GM19372 (cell line): ENCODE measurements around the gene GRPEL2.
A peak's percentile ranks its signal among the peaks of the same experiment; 100 is the strongest.

Source experiments
- ATAC-seq: cut with Tn5 transposase; IDR thresholded peaks from one replicate; pipeline ENCODE4 v1.9.1; 2021; ENCODE audit warnings: mild to moderate bottlenecking, low read depth, moderate library complexity; ENCODE audit not compliant: unreplicated experiment

The GRPEL2 gene

DNA sequence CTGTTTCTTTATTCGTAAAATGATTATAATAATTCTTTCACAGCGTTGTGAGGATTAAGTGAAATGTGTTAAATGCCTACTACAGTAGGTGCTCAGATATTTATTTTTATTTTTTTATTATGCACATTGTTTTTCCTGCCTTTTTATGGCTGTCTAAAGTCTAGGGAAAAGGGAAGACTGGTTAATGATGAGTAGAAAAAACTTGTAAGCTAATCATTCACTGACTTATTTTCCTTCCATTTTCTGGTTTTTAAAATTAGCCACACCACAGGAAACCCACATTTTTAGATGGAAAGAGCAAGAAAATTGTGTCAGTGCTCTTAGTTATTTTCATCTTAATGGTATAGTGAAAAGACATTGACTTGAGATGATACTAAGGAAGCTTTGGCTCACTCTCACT is 8.6 kb downstream of the GRPEL2 start:
- ATAC-seq: no peak

DNA sequence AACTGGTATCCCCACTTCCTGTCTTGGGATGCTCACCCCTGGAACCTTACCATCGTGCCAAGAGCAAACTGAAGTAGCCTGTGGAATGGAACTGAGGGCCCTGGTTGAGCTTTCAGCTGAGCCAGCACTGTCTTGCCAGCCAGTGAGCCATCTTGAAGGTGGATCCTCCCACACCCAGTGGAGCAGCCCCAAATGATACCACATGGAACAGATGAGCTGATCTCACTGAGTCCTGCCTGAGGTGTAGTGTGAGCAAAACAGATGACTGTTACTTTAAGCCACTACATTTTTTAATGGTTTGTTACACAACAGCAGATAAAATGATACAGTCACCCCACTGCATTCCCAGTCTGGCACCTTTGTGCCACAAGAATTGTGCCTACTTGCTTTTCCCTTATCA is 10.4 kb downstream of the GRPEL2 start:
- ATAC-seq: no peak

DNA sequence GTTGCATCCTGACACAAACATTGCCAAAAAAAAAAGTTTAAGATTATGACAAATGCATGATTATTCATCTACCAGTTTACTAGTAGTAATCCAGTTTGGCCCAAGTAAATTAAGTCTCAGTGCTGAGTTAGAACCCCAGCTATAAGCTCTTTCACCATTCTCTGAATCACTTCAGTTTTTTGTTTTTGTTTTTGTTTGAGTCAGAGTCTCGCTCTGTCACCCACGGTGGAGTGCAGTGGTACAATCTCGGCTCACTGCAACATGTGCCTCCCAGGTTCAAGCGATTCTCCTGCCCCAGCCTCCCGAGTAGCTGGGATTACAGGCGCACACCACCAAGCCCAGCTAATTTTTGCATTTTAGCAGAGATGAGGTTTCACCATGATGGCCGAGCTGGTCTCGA is 11.1 kb downstream of the GRPEL2 start:
- ATAC-seq: no peak

DNA sequence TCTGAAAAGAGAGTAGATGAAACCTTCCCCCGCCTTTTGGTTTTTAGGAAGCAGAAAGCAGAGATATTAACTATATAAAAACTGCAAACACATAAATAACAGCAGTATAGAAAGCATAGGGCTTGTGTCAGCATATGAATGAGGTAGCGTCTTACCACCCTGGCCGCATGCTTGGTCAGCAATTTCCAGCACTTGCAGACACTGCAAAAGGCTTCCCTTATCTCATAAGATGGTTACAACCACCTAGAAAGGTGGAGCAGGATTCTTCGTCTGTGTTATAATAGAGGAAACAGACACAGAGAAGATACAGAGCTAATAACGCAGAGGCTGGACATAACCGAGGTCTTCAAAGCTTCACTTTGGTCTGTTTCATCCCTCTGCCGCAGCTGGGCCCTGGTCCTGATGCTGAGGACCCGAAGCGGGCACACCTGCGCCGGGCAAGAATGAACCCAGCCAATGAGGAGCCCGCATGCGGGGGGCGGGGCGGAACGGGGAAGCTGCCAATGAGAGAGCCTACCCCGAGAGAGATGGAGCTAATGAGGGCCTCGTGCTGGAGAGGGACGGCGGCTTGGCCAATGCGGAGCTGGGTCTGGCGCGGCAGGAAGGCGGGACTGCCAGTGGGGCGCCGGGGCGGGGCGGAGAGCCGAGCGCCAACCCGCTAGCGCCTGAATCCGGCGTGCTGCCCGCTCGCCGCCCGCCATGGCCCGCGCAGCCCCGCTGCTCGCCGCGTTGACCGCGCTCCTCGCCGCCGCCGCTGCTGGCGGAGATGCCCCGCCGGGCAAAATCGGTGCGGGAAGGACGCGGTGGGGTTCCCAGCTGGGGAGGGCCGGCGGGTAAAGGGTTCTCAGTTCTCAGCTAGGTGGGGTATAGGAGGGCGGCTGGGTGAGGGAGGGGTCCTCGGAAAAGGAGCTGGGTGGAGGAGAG is 12.3 kb downstream of the GRPEL2 start, which contains the start of gene PCYOX1L:
Gene PCYOX1L (plus strand): TSS at position 677 of the 924 bp plus-strand sequence. CDS start 23 bp downstream, at position 700.
- peak; percentile 99 for ATAC-seq

DNA sequence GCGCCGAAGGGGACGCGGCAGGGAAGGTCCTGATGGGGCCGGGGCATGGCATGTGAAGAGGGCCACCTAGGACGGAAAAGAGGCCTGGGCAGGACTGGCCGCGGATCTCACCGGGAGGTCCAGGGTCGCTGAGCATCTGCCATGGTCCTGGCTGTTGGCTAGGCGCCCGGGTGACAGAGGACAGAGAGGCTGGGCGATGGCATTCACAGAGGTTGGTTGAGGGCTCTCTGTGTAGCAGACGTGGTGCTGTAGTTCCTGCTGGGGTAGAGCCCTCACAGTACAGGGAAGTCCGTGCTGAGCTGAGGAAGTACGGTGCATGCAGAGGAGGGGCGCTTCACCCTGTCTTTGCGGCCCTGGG is 13.0 kb downstream of the GRPEL2 start:
- peak; percentile 12 for ATAC-seq

DNA sequence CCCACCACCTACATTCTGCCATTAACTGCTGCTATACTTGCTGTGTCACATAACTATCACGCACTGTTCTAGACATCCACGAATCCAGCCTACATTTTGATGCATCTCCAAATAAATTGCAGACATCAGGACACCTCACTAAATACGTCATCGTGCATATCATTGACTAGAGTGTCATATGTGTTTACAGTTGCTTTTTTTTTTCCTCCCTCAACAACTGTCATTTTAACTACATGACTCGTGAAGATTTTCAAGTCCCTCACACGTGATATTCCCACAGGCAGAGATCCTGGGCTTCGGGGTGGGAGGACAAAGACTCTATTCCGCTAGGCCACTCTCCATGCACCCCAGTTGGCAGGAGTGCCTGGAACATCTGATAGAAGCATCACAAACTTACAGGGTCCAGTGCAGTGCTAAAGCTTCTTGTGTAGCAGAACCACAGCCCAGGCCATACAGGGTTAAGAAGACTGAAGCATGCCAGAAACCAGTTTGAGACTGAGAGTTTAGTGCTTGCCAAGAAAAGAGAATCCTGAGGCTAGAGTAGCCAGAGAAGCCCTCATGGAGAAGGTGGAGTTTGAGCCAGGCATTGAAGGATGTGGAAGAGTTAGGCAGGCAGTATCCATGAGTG is 13.7 kb downstream of the GRPEL2 start:
- no peak for ATAC-seq

DNA sequence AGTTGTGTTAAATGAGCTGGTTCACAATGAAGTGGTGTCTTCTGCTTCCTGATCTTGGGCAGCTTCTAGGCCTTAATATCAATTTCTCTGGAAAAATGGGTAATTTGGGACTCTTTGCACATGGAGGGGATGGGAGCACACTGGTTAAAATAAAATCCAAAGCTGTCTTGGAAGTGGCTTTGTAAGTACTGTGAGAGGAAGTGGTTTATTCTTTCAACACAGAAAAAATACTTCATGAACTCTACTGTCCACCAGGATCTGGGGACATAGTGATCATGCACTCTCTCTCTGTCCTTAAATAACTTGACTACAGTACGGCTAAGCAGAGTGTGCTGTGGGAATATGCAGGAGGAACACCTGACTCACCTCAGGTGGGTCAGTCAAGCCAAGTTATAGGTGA is 15.0 kb downstream of the GRPEL2 start:
- no peak for ATAC-seq

DNA sequence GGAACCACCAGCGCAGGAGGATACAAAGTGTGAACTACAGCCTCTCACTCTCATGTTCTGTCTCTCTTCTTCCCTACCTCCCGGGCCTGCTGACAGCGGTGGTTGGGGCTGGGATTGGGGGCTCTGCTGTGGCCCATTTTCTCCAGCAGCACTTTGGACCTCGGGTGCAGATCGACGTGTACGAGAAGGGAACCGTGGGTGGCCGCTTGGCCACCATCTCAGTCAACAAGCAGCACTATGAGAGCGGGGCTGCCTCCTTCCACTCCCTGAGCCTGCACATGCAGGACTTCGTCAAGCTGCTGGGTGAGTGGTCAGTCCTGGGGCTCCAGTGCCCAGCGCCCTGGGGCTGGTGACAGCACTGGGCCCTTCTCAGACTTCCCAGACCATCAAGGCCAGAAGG is 17.2 kb downstream of the GRPEL2 start:
- no peak for ATAC-seq

DNA sequence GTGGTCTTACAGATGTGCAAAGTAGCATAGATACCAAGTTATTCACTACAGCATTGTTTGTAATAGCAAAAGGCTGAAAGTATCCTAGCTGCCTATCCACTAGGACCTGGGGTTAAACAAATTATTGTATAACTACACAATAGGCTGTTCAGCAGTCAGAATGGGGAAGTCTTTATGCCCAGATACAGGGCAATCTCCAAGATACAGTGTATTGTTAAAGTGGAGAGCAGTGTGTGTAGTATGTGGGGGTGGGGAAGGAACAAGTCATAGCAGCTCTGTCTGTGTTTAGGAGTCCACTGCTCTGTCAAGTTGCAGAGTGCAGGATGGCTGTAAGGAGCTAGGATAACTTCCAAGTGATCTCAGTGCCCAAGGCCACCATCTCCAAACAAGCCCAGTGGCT is 18.1 kb downstream of the GRPEL2 start:
- no peak for ATAC-seq

DNA sequence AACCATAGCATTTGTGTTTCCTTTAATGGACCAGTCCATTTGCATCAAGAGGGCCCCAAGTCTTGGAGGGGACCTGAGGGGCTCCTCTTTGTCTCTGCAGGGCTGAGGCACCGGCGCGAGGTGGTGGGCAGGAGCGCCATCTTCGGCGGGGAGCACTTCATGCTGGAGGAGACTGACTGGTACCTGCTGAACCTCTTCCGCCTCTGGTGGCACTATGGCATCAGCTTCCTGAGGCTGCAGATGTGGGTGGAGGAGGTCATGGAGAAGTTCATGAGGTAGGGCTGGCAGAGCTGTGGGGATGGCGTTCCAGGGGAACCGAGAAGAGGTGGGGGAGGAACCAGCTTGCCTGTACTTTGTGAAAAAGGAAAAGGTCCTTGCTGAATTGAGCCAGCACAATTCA is 18.6 kb downstream of the GRPEL2 start:
- no peak for ATAC-seq

DNA sequence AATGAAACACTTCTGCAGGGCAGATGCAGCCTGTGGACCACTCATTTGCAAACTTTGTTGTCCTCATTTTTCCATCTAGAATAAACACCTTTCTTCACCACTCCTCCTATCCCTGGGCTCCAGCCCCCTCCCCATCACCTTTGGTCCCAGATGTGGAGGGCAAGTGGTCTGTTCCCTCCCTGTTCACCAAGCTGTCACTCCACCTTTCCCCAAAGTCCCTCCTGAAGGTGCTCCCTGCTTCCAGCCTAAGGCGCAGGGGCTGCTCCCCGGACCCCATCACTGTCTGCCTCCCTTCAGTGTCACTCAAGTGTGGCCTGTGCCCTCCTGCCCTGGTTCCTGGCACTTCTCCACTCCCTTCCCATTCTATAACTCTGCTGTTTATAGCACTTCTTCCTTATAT is 19.4 kb downstream of the GRPEL2 start:
- no peak for ATAC-seq

DNA sequence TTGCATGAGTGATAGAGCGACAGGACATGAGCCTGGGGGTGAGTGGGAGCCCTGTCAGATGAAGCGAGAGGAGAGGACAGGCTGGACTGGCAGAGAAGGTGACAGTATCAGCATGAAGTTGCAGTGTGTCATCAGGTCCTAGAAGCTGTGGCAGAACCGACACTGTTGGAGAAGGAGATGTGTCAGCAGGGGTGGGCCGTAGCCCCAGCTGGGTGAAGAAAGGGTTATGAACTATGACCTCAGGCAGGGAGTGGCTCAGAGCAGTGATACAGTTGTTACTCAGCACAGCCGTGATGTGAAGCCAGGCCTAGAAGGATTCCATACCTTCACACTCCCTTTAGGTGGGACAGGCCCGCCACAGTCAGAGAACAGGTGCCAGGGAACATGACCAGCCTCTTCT is 20.1 kb downstream of the GRPEL2 start:
- ATAC-seq: no peak

DNA sequence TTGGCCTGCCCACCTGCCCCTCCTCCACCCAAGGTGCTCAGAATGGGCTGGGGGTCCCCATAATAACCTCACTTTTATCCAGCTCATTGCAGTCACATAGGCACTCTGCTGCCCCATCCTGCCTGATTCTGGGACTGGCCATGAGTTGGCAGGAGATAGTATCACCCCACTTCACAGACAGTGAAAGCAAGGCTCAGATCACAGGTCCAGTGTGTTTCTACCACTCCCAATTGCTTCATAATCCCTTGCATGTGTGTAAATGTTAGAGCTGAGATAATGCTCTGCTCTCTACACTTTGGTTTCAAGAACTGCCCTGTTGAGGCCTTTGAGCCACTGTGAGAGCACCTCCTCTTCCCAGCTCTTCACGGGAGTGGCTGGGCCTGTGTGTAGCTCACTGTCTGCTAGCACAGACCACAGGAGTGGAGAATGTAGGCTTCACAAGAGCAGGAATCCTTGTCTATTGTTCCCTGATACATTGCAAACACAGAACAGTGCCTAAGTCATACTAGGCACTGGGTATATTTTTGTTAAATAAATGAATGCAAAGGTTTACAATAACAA is 20.9 kb downstream of the GRPEL2 start:
- ATAC-seq: no peak

DNA sequence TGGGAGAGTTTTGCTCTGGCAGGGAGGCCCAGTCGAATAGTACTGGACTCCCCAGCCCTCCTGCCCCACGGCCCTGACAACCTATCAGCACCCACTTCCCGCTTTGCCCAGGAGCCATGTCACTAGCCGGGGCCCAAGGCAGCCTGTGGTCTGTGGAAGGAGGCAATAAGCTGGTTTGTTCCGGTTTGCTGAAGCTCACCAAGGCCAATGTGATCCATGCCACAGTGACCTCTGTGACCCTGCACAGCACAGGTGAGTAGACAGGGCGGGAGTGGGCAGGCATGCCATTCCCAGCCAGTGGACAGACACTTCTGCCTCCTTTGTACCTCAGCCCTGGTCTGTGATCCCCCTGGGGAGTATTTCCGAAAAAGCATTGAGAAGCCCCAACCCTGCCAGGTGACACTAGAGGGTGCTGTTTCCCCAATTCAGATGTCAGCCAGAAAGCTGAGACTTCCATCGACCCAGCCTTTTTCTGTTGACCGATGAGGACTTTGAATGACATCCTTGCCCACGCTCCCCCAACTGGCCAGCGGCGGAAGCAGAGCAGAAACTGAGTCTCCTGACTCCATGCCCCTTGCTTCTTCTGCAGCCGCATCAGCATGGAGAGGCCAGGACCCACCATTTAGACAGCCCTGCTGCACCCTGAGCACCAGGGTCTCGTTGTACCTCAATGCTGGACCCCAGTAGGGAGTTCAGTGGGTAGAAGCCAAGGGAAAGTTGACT is 22.1 kb downstream of the GRPEL2 start:
- ATAC-seq: peak; percentile 80

DNA sequence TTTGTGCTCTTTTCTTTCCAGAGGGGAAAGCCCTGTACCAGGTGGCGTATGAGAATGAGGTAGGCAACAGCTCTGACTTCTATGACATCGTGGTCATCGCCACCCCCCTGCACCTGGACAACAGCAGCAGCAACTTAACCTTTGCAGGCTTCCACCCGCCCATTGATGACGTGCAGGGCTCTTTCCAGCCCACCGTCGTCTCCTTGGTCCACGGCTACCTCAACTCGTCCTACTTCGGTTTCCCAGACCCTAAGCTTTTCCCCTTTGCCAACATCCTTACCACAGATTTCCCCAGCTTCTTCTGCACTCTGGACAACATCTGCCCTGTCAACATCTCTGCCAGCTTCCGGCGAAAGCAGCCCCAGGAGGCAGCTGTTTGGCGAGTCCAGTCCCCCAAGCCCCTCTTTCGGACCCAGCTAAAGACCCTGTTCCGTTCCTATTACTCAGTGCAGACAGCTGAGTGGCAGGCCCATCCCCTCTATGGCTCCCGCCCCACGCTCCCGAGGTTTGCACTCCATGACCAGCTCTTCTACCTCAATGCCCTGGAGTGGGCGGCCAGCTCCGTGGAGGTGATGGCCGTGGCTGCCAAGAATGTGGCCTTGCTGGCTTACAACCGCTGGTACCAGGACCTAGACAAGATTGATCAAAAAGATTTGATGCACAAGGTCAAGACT is 22.8 kb downstream of the GRPEL2 start:
- ATAC-seq: no peak

DNA sequence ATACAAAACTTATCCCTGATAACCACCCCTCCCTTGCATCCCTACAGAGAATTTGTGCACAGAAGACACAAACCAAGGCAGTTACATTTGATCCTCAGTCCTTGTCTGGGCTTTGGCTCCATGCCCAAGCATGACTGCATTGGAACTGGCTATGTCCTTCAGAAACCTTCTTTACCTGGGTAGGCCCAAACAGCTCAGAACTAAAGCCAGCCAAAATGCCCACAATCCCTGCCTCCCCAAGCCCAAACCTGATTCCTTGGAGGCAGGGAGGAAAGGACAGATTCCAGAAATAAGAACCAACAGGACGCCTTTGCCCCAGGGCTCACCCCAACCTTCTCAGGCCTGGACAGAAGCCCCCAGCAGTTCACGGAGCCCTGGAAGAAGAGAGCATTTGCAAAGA is 25.6 kb downstream of the GRPEL2 start:
- ATAC-seq: no peak

DNA sequence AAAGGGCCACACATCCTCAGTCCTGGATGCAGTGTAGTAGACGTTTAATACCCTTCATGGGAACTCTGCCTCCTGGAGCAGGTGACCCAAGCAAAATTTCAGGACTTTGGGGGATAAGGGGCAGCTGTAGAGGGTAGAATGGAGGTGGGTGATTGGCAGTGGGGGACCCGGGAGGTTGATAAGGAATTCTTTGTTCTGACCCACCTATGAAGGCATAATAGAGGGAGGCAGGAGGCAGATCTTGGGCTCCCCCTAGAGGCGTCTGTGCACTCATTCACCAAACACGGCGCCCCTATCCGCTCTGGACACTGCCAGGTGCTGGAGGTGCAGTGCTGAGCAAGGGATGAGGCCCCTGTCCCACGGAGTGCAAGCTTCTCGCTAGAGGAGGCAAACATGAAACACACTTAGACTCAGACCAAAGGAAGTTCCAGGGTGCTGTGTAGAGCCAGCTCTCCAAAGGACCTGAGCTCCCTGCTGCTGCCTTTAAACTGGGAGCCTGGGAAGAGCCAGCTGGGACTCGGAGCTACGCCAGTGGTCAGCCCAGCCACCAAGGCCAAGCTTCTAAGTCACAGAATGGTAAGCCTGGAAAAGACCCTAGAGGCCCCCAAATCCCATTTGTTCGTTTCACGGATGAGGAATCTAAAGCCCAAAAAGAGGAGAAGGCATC is 26.1 kb downstream of the GRPEL2 start:
- ATAC-seq: peak; percentile 83

DNA sequence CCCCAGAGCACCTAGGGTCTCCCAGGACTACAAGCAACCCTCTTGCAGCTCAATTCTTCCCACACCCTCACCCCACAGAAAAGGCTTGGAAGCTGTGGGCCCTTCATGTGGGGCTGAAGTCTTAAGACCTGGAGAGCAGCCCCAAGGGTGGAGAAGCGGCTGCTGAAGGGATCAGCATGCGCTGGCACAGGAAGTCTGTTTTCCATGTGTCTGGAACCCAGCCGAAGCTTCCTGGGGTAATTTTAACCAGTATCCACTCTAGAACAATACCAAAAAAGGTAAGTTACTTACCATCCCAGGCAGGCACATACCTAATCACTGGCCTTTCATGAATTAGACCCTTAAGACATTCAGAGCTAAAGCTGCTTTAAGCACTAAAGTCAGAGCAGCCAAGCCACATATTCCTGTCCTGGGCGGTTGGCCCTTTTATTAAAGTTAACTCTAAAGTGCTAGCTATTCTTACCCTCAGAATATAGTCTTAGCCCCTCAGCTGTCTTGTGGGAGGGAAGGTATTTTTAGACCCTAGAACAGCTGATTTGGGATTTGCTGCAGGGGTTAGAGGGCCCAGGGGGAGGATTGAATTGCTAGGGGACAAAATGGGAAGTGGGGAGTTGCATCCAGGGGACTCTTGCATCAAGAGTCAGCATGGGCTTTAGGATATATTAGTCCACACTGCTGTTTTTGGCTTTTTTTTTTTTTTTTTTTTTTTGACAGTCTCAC is 26.9 kb downstream of the GRPEL2 start:
- no peak for ATAC-seq

DNA sequence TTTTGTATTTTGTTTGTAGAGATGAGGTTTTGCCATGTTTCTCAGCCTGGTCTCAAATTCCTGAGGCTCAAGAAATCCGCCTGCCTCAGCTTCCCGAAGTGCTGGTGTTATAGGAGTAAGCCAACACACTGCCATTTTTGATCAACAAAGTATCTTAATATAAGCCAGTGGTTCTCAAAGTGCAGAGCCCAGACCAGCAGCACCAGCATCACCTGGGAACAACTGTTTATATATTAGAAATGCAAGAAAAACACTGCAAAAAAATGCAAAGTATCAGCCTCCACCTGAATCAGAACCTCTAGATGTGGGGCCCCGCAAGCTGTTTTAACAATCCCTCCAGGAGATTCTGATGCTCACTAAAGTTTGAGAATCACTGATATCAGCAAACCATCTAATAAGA is 27.6 kb downstream of the GRPEL2 start:
- ATAC-seq: no peak
